Islet of Langerhans (tissue), 1 donor: ENCODE results near the gene PCNX4.

ENCODE experiments used
- FAIRE-seq: peaks from one replicate; lab custom pipeline; 2011; peaks lifted over from hg19 to GRCh38; lab: Jason Lieb, UNC

Gene PCNX4

DNA sequence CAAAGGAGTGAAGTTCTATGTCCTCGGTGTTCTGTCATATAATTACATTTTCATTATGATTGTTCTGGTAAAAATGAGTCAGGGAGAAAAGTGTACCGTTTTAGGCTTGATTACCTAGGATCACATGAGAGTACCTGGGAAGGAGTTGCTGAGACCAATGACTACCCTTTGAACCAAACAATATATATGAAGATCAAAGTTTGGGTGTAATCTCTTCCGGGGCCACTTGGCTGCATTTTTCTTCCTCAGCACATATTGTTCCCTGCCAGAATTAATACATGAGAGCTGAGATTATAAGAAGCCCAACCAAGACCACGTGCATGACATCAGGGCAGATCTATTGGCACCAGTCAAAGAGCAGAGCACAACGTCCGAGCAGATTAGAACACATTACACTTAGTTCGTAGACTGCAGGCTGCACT lies 114.5 kb downstream of the PCNX4 start:
- FAIRE-seq = no peak

DNA sequence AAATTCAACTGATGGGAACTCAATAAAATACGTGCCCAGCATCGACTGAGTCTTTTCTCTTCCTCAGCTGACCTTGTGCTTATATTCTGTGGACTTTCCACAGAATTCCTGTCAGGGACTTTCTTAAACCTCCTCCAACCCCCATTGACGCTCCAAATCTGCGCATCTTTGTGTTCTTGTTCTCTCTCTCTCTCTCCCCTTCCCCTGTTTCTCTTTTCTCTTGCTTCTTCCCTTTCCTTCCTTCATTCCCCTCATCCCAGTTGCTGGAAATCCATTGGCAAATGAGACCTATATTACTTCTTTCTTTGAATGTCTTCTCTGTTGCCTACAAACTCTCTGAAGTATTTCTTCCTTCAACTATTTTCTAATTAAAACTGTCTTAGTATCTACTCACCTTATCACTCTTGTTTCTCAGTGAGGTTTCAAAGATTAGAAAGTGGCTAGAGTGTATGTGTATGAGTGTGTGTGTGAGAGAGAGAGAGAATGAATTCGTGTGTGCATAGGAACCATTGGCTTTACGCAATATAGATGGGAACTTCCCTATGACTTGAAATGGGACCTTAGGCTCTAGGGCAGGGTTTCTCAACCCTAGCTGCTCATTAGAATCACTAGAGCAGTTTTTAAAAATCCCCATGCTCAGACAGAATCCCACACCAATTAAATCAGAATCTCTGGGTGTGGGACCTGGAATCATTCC lies 115.3 kb downstream of the PCNX4 start:
- FAIRE-seq = no peak

DNA sequence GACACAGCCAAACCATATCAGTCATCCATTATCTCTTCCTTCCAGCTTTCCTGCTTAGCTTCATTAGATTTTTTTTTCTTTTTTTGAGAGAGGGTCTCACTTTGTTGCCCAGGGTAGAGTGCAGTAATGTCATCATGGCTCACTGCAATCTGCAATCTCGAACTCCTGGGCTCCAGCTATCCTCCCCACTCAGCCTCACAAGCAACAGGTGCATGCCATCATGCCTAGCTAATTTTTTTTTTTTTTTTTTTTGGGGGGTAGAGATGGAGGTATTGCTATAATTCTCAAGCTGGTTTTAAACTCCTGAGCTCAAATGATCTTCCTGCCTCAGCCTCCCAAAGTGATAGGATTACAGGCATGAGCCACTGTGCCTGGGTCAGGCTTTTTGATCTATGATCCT lies 119.0 kb downstream of the PCNX4 start:
- no peak for FAIRE-seq

DNA sequence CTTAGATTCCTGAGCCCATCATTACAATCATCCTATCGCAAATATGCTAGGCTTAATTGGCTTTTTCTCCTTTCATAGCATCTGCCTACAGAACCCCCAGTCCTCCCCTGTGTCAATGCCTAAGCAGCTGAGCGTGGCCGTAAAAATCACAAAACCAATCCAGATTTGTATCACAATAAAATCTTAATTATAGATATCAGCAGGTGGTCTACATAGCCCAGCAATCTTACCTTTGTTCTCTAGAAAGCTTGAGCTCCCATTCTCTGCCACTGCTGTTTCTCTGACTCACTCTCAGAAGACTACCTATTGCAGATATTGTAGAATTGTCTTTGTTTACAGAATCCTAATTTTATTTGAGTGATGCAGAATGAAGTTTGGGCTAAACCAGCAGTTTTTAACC lies 119.4 kb downstream of the PCNX4 start:
- FAIRE-seq = no peak

DNA sequence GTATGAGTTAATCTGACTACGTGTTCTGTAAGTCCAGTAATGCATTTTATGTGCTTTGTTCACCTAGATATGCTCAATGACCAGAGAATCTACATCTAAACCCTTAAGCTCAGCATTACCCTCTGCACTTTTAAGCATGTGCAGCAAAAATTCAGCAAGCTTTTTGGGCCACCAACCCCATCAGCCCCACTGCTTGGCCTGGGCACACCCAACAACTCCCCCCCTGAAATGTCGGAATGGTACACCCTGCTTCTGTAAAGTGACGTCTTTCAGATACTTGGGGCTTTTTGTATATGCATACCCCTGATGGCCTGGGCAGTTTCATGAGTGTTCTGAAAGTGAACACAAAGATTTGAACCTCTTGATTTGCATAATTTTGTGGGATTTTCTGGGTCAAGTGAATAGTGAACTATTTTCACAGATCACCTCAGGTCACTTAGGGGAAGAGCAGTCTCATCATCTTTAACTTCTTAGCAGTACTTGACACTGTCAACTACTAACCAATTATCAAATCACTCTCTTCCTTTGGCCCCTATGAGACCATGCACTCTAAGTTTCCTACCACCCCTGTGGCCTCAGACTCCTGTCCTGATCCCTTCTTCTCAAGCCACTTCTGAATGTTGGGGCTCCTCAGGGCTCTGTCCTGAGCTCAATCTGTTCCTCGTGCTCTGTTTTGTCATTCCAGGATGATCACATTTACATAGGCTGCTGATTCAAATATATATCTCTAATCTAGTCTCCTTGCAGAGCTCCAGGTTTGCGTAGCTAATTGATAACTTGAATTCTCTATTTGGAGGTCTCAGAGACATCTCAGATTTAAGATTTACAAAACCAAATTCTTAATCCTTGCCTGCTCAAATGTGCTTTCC lies 121.0 kb downstream of the PCNX4 start:
- FAIRE-seq = no peak

DNA sequence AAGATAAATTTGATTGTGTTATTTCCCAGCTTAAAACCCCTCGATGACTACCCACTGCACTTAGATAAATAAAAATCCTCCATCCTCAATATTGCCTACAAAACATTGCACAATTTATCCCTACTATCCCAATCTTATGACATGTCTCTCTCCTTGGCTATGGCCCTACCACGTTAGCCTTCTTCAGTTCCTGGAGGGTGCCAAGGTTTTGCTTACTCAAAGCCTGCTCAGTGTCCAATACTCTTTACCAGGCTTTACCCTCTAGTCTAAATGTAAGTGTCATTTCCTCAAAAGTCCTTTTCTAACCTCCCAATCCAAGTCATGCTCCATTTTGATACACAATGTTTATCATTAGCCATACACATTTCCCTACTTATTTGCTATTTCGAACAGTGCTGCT lies 122.3 kb downstream of the PCNX4 start:
- FAIRE-seq = no peak

DNA sequence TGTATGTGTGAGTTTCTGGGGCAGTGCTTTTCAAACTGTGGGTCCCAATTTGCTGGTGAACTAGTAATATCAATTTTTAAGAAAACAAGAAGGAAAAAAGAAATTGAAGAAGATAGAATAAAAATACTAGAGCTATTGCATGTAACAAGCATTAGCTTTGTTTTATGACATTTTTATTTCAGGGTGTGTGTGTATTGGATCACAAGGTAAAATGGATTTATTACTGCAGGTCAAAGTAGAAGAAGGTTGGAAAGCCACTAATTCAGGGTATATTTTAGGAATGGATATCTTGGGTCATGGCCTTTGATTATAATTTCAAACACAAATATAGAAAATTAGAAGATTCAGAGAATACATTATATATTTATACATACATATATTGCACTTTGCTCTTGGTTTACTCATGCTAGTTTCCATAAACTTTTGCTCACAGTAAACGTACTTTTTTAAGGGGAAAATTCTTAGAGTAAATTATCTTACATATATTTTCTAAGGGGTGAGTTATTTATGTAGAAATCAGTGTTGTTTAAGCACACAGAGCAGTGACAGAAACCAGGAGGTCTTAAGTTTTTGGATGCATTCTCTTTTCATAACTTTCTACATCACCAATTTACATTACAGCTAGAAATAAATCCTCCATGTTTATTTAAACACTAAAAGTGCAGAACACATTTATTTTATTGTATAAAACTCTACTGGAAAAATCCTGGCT lies 122.8 kb downstream of the PCNX4 start:
- no peak for FAIRE-seq

GRCh38 chr14:60215127-60215444 lies 123.4 kb downstream of the PCNX4 start:
- no peak for FAIRE-seq

DNA sequence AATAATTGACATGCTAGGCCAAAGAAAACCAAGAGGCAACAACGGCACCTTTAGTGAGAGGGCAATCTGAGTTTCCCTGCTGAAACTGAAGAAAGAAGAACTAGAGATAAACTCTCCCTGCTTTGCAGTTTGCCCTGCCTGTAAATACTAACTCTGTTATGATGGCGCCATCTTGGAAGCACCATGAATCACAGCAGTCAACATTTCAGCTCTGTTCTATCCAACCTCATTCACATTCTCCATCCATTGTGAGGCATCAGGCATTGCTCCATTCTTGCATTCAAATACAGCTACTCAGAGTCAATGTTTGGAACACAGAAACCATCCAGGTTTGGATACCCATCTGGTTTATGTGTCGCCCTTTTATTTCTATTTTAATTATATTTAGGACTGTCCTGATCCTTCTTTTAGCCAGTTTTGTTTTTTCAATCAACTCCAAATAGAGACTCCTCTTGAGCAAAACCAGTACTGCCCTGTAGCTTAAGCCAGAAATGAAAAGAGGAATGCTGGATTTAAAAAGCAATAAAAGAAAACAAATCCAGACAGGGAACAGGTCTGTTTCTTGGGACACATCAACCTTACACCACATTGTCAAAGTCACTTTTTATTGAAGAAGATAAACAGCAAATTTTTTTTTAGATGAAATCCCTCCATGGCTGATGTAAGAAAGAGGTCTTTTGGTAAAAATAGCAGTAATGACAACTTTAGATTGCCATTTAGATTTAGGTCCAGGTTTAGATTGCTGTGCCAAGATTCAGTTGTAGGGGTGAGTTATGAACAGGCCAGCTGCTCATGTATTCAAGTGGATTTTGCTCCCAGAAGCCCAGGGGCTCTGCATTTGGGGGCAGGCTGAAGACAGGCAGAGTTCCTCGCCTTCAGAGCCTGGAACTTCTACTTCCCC lies 124.0 kb downstream of the PCNX4 start:
- FAIRE-seq = no peak

DNA sequence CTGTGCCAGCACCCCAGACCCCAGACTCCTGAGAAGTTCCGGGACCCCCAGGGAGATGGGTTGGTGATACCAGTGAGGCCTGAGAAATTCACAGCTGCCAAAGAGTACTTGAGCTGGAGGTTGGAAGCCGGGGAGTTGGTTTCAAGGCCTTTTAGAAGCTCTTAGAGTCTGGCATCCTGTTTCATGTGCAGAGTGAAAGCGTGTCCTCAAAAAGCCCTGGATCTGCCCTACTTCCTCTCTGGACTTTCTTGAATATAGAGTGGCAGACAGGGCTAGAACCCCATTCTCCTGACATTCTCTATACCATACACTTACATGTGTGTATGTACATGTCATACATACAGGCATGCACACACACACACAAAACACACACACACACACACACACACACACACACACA lies 126.0 kb downstream of the PCNX4 start:
- no peak for FAIRE-seq
